GM12878 (cell line): Measurements from ENCODE around the gene ARF3. TPM values are rescaled to one million over a fixed set of nuclear protein-coding genes. Genes with fewer than 3 reads are reported as not detected.

ENCODE experiments used
- ATAC-seq: fragments of 200-7000 bp; cut with Tn5 transposase; 3 replicates; pipeline ENCODE4 v1.9.1; 2020; ENCODE audit warnings: mild to moderate bottlenecking, moderate library complexity
- BruUV-seq: library from RNA; stranded (reverse); fragments of 400-500 nt; replicated peaks from 2 replicates; lab custom pipeline; 2021; lab: Mats Ljungman, UMichigan
- CTCF ChIA-PET: fragments of 300-600 bp; sonication (Branson Sonifier 250); formaldehyde crosslinking; extraction: SDS; loops from one replicate; lab custom pipeline; 2021; ENCODE audit warnings: inconsistent platforms; lab: Yijun Ruan, JAX
- POLR2A ChIA-PET: fragments of 350-600 bp; formaldehyde crosslinking; extraction: SDS; loops from one replicate; lab custom pipeline; 2021; ENCODE audit warnings: inconsistent platforms; lab: Charles Lee
- RAD21 ChIA-PET: fragments of 300-600 bp; sonication (Branson Sonifier 250); formaldehyde crosslinking; loops from one replicate; lab custom pipeline; 2023; ENCODE audit warnings: antibody characterized with exemption; ENCODE audit not compliant: unreplicated experiment; lab: Charles Lee
- SMC1A ChIA-PET: fragments of 300-600 bp; sonication (Branson Sonifier 250); formaldehyde crosslinking; loops from one replicate; lab custom pipeline; 2023; ENCODE audit not compliant: unreplicated experiment, uncharacterized antibody; lab: Charles Lee
- DNase-seq: peaks from one replicate; pipeline ENCODE4 v3.0.0-alpha.2; 2011; ENCODE audit warnings: low read depth, low spot score
- FAIRE-seq: peaks from 3 replicates; lab custom pipeline; 2011; peaks lifted over from hg19 to GRCh38; lab: Jason Lieb, UNC
- H2AFZ ChIP-seq: 2 replicates; pipeline ENCODE4 v1.6.0; 2011; ENCODE audit warnings: low read depth, low read length, control low read depth; ENCODE audit not compliant: control insufficient read depth
- H3K27ac ChIP-seq: 2 replicates; pipeline ENCODE4 v1.5.1; 2011; ENCODE audit warnings: control low read depth; ENCODE audit not compliant: control insufficient read depth, insufficient read depth
- H3K27me3 ChIP-seq, 2 experiments: replicated peaks in 1 of 2; 2 replicates each; pipeline versions ENCODE4 v1.6.0 to v1.6.1; 2011; ENCODE audit warnings: low read length in 1 of 2; ENCODE audit not compliant: control insufficient read depth in 2 of 2, insufficient read depth in 2 of 2
- H3K36me3 ChIP-seq, 2 experiments: 2 replicates each; pipeline ENCODE4 v1.5.1; 2011; ENCODE audit warnings: low read length in 1 of 2; ENCODE audit not compliant: control insufficient read depth in 2 of 2, insufficient read depth in 2 of 2
- H3K4me1 ChIP-seq: 2 replicates; pipeline ENCODE4 v1.6.1; 2011; ENCODE audit warnings: mild to moderate bottlenecking, low read length, moderate library complexity, mixed read lengths; ENCODE audit not compliant: control insufficient read depth, insufficient read depth
- H3K4me2 ChIP-seq: 2 replicates; pipeline ENCODE4 v1.6.0; 2011; ENCODE audit warnings: control low read depth; ENCODE audit not compliant: control insufficient read depth, insufficient read depth
- H3K4me3 ChIP-seq: fragments of 200-600 bp; sonication (generic); 2 replicates; pipeline ENCODE4 v1.5.1; 2016
- H3K79me2 ChIP-seq: 2 replicates; pipeline ENCODE4 v1.6.0; 2011; ENCODE audit warnings: low read length; ENCODE audit not compliant: control insufficient read depth, insufficient read depth
- H3K9ac ChIP-seq: 2 replicates; pipeline ENCODE4 v1.8.0; 2011; ENCODE audit warnings: low read length, control low read depth, mixed read lengths; ENCODE audit not compliant: control insufficient read depth, insufficient read depth
- H3K9me3 ChIP-seq: replicated peaks from 3 replicates; pipeline ENCODE4 v1.5.1; 2011; ENCODE audit warnings: mild to moderate bottlenecking, low read length; ENCODE audit not compliant: control insufficient read depth, insufficient read depth
- H4K20me1 ChIP-seq: 2 replicates; pipeline ENCODE4 v1.6.0; 2011; ENCODE audit not compliant: control insufficient read depth, insufficient read depth
- BMI1 ChIP-seq: fragments of 450-650 bp; IDR thresholded peaks from 2 replicates; pipeline ENCODE4 v1.6.1; 2016; ENCODE audit warnings: mild to moderate bottlenecking, moderate library complexity, borderline replicate concordance
- CREM ChIP-seq: IDR thresholded peaks from 2 replicates; pipeline ENCODE4 v1.6.1; 2014; ENCODE audit warnings: antibody characterized with exemption, low read depth
- E4F1 ChIP-seq: fragments of 450-650 bp; IDR thresholded peaks from 2 replicates; pipeline ENCODE4 v1.6.1; 2018; ENCODE audit warnings: borderline replicate concordance, mild to moderate bottlenecking; ENCODE audit not compliant: partially characterized antibody
- EGR1 ChIP-seq, 2 experiments: IDR thresholded peaks; 1 replicate in 1 of 2; 2 replicates in 1 of 2; pipeline ENCODE4 v1.6.1; 2011 to 2012; ENCODE audit warnings: low read depth in 2 of 2, low read length in 2 of 2, borderline replicate concordance in 1 of 2, mild to moderate bottlenecking in 1 of 2, moderate library complexity in 1 of 2
- JUND ChIP-seq: IDR thresholded peaks from 2 replicates; pipeline ENCODE4 v1.6.1; 2012; ENCODE audit warnings: low read depth, mild to moderate bottlenecking, low read length, improper control_type of control experiment, moderate library complexity
- KAT2A ChIP-seq: conservative IDR thresholded peaks from 2 replicates; pipeline ENCODE4 v1.6.1; 2011; ENCODE audit warnings: low read depth, low read length; ENCODE audit not compliant: control insufficient read depth
- MEF2A ChIP-seq: IDR thresholded peaks from 2 replicates; pipeline ENCODE4 v1.6.1; 2011; ENCODE audit warnings: low read depth, mild to moderate bottlenecking, low read length, moderate library complexity; ENCODE audit not compliant: insufficient read depth
- NFYB ChIP-seq: IDR thresholded peaks from 2 replicates; pipeline ENCODE4 v1.6.1; 2011; ENCODE audit warnings: low read depth, mild to moderate bottlenecking, low read length, improper control_type of control experiment, moderate library complexity; ENCODE audit not compliant: insufficient read depth
- RAD51 ChIP-seq: fragments of 450-650 bp; IDR thresholded peaks from 2 replicates; pipeline ENCODE4 v1.6.1; 2016; ENCODE audit warnings: moderate library complexity, mild to moderate bottlenecking, inconsistent platforms
- RB1 ChIP-seq: fragments of 450-650 bp; formaldehyde crosslinking; IDR thresholded peaks from 2 replicates; pipeline ENCODE4 v1.6.1; 2017; ENCODE audit warnings: mild to moderate bottlenecking, borderline replicate concordance
- USF1 ChIP-seq: IDR thresholded peaks from 2 replicates; pipeline ENCODE4 v1.6.1; 2011; ENCODE audit warnings: borderline replicate concordance, low read depth, mild to moderate bottlenecking, moderate library complexity, mixed read lengths, low read length; ENCODE audit not compliant: insufficient read depth; ENCODE audit errors: extremely low read length
- WRNIP1 ChIP-seq: IDR thresholded peaks from 2 replicates; pipeline ENCODE4 v1.6.1; 2011; ENCODE audit warnings: low read depth, low read length, improper control_type of control experiment, borderline replicate concordance
- WGBS: methylation state at CpG from one replicate; pipeline ENCODE4 v1.1.6; 2016; ENCODE audit warnings: low lambda C conversion rate; ENCODE audit not compliant: insufficient replicate concordance, insufficient coverage; ENCODE audit errors: missing lambda C conversion rate; 5-methylcytosine and 5-hydroxymethylcytosine counted together
- in situ Hi-C: fragments of 300-500 bp; cut with MboI; formaldehyde crosslinking; loops from 9 replicates; pipeline ENCODE4 v1.14.3; 2018; ENCODE audit warnings: mixed read lengths
- intact Hi-C: fragments of 100-400 bp; cut with micrococcal nuclease; formaldehyde crosslinking; loops from one replicate; pipeline ENCODE4 v1.14.2; 2022; ENCODE audit not compliant: unreplicated experiment
- polyA plus RNA-seq, 11 experiments: library from polyadenylated mRNA; depleted of rRNA in 4 of 11; unstranded in 6 of 11; stranded (reverse) in 5 of 11; fragments of >200 nt; fragmentation: Nextera tagmentation in 4 of 11; fragmentation: Illumina TruSeq in 1 of 11; extraction: Ambion mirVana in 4 of 11; extraction: Trizol in 1 of 11; gene quantifications; 1 replicate in 1 of 11; 2 replicates in 10 of 11; pipeline versions ENCODE4 v1.2.1 to v1.2.3, GENCODE V29; 2011 to 2016; ENCODE audit warnings: inconsistent platforms in 2 of 11, missing spikeins in 2 of 11, low read depth in 1 of 11
- total RNA-seq, 4 experiments: library from RNA; depleted of rRNA in 3 of 4; stranded (reverse); fragments of >200 nt in 3 of 4; fragmentation: Illumina TruSeq in 1 of 4; extraction: Trizol in 1 of 4; gene quantifications; 2 replicates each; pipeline versions ENCODE4 v1.2.1 to v1.2.3, GENCODE V29; 2013 to 2021

ARF3 gene
- total and polyA plus RNA-seq, 10 of the 15 experiments (the other 5 are each of a cell fraction or from before 2014, with no cell fraction given): 8.7 to 263 (median 74.4) TPM

GRCh38 chr12:48901278-48901677 is 56.0 kb downstream of the ARF3 start (continued):
- no peak for TF ChIP-seq WRNIP1
- no peak for TF ChIP-seq CREM
- TF ChIP-seq NFYB: 0 out of 2 replicates have a peak, but pooled peaks have one; percentile 35
- TF ChIP-seq JUND: peak; percentile 88

GRCh38 chr12:48899651-48900050 is 57.6 kb downstream of the ARF3 start:
- Histone ChIP-seq H4K20me1 (no peaks in the 10 kb centered on the region), H3K27me3 (no peaks in the 10 kb centered on the region; a peak in 1 of 4 replicates), H3K27ac (no peak overlapping the region), H3K36me3 (no peaks in the 10 kb centered on the region), H3K9ac (no peak overlapping the region), H2AFZ (no peak overlapping the region), H3K4me1 (peaks cover 8% of the 10 kb centered on the region; the same call in 1 of the 2 replicates), H3K9me3 (no peaks in the 10 kb centered on the region), H3K4me2 (no peak overlapping the region), H3K79me2 (no peaks in the 10 kb centered on the region), H3K4me3 (no peak overlapping the region)
- SMC1A ChIA-PET: interaction anchor here (0.6 to 4.5 kb wide), 4 partner anchors 9 to 89 kb away, joined by 3 to 44 read pairs (median 18); partner anchors contain the start of genes DDX23 and RND1
- BruUV-seq: no TSS peak
- WGBS: 7% methylated on average over 2 of the region's 2 CpGs
- intact Hi-C loops (loop anchor here (2.0 to 5.0 kb wide), 2 partner anchors 47 to 98 kb away; partner anchors contain the start of genes DDN and DDX23), in situ Hi-C loops (no loop called here)
- RAD21 ChIA-PET: interaction anchor here (6.3 kb wide), 1 partner anchor 48 kb away, joined by 49 read pairs; the partner anchor contains the start of gene DDX23
- no peak for TF ChIP-seq MEF2A
- no peak for TF ChIP-seq RB1
- no peak for TF ChIP-seq EGR1 (IDR thresholded peaks at IDR 0.05; ENCODE audit: borderline replicate concordance in 1 of 2, low read depth in 2 of 2, low read length in 2 of 2)
- TF ChIP-seq E4F1: no peak
- no peak for TF ChIP-seq USF1
- no peak for TF ChIP-seq KAT2A
- TF ChIP-seq BMI1: no peak
- TF ChIP-seq RAD51: peak; percentile 67; the same call in 1 of the 2 replicates
- no peak for TF ChIP-seq NFYB
- DNase-seq (no peak), ATAC-seq (no peak), FAIRE-seq (no peak)
- POLR2A ChIA-PET: interaction anchor here (2.0 to 5.5 kb wide), 3 partner anchors 26 to 47 kb away, joined by 8 to 36 read pairs (median 13); partner anchors contain the start of genes DDX23, FKBP11 and RND1
- CTCF ChIA-PET: interaction anchor here (0.6 to 7.0 kb wide), 8 partner anchors 9 to 89 kb away, joined by 3 to 112 read pairs (median 10); partner anchors contain the start of genes DDX23 and FKBP11
